ENCODE data around the gene BCL11A.
A peak's percentile ranks its signal among the peaks of the same experiment; 100 is the strongest.

Gene BCL11A

DNA sequence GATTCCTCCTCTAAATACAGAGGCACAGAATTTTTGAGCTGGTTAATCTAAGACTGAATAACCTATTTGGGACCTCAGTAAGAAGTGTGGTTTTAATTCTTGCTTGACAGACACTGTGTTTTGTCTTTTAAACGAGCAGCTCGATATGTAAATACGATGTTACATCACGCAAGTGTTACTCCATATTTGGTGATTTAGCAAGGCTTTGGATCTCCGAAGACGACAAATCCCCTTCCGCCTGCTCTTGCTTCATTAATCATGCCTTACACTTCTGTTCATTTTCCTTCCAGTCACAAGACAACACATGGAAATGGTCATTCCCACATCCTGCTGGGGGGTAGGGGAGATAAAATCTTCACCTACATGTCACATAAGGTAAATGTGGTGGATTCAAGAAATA, 9.4 kb downstream of the BCL11A start:
- no peak for DNase-seq

DNA sequence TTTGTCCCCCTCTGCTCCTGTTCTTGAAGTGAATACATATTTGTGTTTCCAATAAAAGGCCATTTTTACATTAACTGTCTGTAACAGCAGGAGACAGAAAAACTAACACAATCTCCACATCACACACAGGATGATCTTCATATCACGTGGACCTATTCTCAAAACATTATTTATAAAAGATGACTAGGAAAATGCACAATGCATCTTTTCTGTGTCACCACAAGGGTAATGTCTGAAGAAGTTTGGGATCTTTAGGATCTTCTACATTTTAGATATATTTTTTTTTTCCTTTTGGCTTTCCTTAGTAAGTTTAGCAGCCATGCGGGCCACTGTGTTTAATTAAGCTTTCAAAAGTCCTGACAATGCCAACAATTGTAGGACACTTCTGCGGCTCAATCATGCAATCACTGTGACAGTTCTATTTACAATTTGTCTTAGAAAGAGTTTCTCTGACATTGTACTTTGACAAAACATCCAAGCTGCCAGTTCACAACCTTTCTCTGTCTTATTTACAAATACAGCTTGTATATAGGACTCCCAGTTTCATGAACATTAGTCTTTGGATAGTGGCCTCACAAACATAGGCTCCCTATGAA, 12.3 kb downstream of the BCL11A start:
- DNase-seq = no peak

DNA sequence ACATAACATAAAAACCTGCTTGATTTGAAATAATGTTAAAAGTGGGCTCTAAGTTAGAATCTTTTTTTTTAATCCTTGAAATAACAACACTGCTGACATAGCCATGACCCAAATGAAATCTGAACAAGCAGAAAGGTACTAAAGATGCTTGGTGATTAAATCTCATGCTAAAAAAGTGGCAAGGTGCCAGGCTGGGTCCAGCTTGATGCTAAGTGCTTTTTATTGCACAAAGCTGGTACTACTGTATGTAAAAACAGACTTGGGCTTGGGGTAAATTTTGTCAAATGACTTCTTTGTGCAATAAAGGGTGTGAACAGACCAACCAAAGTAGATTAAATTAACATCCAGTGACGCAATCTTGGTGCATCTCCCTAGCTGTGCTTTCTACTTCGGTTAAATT, 13.4 kb downstream of the BCL11A start:
- no peak for DNase-seq

DNA sequence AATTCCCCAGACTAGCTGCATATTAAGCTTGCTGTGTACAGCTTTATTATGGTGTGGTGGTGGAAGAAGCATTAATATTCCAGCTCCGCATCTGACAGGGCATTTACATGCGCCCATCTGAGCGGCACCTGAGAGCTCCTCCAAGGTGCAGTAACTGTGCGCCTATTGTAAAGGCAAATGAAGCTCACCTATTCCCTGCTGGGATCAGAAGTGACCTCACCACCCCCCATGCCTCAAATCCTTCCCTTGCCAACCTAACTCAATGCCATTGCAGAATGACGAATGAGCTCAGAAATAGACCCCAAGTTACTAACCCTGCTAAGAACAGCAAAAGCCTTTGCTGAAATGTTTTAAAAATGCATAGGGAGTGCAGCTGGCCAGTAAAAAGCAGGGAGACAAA, 14.3 kb downstream of the BCL11A start:
- DNase-seq = no peak

DNA sequence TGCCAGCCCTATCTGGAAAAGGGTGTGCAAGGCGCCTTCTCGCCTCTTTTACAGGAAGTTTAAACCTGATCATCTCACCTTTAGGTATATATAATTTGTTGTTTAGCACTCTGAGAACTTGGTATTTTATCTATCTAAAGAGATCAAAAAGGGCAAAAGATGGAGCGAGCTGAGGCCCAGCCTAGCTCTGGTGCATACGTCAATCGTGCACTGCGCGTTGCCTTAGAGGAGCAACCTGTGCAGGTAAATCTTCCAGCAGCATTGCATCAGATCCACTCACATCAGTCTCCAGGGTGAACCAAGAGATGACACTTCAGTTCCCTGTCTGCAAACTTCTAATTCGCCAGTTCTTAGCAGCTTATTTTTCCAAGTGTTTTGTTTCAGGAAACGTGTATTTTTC, 15.4 kb downstream of the BCL11A start:
- no peak for DNase-seq

DNA sequence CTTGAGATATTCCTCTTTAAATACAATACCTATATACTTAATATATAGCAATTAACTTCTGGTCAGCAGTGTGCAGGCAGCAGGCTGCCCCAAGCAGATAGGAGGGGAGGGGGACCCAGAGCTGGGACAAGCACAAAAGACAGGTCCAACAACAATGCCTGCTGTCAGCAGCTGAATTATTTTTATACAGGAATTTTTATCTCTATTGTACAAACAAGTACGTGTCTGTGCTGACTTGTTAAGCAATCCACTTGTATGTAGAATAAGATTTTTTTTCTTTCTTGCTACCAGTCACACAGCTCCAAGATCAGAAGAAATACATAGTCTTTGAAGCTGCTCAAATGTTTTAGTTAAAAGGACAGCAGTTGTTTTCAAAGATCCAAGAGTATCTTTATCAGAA, 16.7 kb downstream of the BCL11A start:
- DNase-seq = no peak

DNA sequence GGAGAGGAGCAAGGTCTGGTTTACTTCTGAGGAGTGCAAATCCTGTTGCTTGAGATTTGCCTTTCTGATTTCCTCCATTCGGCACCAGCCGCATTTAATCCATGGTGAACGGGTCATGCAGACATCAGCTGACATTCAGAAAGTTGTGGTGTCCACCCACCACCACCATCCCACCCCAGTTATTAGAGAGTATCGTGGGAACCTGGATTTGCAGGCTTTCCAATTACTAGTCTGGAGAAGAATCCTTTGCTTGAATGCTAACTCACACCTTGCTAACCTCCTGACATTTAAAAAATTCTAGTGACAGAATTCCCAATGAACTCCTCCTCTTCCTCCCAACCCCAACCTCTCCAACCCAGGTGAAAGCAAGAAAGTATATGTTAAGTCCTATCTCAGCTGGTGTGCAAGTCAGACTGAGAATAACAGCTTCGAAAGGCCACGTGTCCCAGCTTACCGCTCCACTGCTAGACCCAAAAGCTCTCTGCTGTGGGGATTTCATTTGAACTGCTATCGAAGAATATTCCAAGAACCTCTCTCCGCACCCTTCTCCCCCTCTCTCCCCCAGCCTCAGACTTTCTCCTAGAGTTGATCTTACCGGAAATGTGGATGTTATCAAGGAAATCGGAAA, 17.7 kb downstream of the BCL11A start:
- DNase-seq = no peak

DNA sequence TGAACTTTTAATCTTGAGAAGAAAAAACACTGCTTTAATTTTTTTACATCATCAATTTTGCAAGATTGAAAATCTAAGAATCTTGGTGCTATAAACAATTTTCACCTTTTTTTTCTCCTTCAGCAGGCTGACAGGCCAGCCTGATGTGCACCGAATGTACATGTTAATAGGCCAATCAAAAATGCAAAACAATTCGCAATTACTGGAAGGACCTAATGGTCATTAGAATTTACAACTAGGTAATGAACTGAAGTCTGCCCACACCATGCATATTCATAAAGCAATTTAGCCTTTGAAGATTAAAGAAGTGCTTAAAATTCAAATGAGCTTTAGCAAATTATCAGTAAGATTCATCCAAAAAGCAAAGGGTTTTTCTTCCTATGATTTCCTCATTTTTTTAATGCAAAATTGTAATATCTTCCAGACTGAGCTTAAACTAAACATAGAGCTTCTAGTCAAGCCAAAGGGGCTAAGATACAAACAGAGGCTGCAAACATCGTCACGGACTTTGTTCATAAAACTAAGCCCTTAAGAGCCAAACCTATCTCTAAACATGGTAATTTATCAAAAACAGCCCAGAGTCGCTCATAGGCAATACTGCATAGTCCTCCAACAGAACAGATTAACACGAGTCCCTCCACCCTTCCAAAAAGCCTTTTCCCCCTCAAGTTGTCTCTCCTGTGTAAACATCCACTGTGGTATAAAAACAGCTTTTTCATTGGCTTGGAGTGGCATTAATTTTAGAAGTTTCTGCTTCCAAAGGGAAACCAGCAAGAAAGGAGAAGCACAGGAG, 18.4 kb downstream of the BCL11A start:
- DNase-seq = no peak

DNA sequence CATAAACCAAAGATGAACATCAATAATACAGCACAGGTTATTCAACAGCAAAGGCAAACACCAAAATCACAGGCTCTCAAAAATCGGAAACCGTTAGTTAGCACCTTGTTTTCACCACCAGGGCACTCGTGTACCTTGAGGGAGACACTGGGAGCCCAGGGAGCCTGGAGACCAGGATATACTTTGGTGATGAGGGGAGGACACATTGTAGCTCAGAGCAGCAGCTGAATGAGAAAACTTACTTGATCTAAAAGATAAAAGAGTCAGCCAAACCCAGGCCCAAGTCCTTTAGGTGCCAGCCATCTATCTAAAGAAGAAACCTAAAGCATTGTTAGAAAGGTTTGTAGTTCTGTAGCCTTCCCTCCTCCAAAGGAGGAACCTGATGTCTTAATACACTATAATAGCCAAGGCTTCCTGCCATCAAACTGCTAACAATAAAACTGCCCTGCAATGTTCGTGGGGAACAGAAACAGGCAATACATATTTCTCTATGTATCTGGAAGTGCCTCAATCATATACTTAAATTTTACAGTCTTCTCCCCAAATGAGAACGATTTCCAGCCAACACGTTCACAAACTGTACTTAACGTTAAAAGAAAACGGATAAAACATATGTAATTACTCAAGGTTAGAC, 19.3 kb downstream of the BCL11A start:
- DNase-seq = no peak

DNA sequence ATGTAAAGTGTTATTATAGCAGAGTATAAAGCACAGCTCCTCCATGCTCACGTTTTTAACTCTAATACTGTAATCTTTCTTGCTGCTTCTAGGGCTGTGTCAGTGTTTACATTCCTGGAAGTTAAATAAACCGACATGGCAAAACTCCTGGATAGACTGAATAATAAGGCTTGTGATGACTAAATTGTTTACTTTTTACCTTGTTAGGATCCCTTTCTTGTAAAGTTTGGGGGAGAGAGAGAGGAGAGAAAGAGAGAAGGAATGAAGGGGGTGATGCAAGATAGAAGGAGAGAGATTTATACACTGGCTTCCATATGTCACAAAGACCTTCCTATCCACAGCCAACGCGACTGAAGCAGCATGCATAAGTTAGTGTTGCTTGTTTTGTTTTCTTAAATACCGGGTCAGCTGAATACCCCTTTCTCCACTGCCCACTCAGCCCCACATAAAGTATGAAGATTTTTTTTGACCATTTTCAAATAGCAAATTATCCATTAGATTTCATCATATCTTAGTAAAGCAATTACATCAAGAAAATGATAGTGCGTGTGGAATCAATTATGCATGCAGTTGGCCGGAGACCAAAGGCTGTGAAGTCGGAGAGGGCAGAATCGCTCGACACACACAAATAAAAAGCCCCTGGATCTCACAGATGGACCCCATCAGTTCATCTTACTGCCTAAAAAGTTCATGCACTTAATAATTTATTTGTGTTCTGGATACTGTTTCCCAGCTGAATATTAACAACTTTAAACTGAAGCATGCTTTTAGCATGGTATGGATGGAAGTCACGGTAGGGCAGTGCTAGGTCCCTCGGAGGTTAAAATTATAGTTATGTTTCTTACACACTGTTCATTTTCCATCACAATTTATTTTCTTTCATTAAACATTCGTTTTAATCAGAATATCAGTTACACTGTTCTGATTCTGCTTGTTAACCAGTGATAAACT, 20.1 kb downstream of the BCL11A start:
- no peak for DNase-seq

DNA sequence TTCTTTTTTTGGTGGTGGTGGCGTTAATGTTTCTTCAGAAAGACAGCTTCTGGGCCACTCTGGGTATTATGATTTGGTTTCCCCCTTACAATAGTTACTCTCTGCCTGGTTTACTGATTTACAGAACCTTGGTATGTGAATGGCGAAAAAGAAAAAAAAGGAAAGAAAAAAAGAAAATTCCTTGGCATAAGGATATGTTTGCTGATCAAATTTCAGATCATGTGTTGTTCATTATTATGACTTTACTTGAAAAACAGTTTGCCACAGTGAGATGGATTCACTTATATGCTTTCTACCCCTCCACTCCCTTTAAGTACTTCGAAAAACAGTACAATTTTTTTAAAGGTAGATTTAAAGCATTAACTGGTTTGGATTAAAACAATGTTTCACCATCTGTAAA, 21.0 kb downstream of the BCL11A start:
- no peak for DNase-seq

DNA sequence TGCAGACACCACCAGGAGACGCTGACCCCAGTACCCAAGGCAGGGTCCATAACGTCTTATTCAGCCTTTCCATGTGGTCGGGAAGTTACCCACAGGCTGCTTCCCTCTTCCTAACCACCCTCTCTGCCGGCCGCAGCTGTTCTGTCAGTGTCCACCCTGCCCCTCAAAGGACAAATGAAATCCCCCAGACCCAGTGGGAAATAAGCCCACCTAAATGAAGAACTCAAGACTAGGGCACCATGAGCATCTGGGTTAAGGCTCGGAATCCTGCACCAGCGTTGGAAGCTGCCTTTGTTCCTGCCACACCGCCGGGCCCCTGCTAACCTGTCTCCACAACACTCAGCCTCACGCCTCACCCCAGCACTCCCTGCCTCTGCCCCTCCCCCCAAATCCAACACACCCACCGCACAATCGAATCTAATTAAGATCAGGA, 21.7 kb downstream of the BCL11A start:
- no peak for DNase-seq

DNA sequence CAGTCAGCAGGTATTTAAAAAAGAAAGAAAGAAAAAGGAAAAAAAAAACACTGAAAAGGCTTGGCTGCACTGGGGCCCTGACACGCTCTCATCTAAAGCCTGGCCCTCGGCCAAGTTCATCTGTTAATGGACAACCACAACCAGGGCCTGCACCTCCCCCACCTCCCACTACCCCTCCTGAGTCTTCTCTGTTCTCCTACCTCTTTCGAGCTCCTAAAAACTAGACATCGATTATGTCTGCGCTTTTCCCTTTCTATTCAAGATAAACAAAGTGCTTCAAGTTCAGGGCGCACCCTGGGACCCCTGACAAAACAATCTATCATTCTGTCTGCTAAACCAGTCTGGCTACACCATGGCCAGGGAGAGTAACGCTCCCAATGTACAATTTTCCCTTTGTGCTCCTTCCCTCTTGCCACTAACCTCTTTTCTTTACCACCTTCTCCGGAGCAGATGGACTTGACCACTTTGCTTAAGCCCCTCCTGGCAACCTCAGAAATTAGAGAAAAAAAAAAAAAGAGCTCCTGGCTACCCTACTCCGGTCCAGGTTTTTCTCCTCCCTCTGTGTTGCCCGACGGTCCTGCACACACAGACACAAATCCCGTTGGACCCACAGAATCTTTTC, 22.7 kb downstream of the BCL11A start:
- peak; percentile 52 for DNase-seq

DNA sequence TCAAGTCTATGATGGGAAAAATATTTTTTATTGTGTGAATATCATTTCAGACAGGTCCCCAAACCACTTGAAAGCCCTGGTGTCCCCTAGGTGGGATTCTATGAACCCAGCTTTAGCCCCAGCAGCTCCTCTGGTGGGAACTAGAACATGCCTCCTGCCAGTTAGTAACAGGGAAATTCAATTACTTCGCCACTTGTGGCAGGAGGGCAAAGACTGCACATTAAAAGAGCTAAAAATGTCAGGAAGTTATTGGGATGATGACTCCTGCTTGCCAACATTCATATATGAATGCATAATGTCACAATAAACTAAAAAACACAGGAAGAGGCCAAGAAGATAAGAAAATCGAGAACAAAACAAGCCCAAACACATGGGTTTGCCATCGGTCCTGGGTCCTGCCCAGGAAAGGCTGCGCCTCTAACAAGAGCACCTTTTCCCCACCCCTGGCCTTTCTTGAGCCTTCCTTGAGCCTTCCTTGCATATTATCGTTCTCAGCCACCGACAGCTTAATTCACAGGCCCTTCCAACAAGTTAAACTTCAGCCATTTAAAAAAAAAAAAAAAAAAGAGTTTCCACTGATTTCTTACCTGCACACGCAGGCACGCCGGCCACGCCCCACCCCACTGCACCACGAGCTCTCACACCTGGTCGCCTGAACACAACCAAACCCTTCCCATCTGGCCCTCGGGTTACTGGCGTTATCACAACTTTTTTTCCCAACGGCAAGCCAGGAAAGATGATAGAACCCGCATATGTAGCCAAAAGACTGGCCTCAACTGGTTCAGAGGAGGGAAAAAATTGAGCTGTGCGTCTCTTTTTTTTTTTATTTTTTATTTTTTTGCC, 23.4 kb downstream of the BCL11A start:
- DNase-seq = no peak

DNA sequence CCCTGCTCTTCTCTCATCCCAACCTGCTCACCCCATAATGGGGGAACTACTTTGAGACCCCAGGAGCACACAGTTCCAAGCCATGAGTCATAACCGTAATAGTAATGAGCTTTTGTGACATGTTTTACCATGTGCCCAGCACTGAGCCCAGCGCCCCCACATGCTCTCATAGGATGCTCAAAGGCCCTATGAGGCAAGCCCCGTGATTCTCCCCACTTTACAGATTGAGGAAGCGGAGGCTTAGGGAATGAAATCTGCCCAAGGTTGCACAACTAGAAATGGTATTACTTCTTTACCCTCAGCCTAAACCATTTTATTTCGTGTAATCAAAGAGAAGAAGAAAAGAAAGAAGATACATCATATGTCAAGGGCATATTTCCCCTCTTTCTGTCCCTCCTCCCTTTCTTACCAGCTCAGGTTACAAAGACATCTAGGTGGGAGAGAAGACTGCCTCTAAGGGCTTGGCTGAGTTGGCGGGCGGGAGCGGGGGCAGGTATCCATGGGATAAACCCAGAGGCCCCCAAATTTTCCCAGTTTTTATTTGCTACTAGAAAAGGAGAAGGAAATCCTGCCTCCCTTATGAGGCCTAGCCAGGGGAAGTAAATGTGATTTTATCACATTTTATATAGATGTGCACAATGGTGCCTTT, 24.2 kb downstream of the BCL11A start:
- no peak for DNase-seq

DNA sequence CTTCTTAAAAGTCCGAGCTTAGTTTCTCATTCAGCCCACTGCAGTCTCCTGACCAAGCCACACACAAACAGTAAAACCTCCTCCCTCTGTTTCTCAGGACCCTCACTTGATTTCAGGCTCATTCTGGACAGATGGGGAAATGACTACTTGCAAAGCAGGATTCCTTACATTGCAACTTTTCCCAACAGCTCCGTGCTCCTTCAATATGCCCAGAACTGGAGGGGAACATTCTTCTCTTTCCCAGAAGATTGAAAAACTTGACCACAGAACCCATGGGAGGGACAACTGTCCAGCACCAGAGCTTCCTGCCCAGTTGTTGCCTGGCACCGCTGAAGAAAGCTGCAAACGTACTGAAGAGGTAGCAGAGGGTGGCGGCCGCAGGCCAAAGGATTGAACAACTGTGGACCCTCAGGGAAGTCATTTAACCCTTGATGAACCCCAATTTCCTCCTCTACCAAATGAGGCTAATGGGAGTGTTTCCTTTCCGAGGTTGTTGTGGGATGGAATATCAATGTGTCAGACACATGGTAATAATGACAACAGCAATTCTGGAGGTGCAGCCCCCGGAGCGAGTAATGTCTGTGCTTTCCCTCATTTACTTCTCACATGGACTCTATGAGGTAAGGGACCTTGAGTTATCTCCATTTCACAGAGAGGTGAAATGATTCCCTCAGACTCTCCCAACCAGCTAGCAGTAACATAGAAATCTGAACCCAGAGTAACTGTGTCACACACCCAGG, 25.0 kb downstream of the BCL11A start:
- no peak for DNase-seq

DNA sequence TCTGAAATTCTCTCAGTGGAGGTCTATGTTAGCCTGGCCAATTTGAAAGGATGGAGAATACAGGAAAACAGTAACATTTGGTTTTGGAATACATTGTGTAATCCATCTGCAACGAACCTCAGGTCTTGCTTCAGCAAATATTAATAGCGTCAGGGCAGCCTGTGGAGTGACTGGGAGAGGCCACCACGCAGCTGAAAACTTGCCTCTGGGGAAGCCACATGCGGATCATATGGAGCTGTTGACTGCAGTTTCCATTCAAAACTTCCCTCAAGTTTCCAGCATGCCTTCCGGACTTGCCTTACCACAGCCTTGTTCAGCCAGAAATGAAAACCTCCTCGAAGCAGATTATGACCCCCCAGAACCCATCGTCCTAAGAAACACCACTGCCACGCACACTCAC, 25.7 kb downstream of the BCL11A start:
- DNase-seq = no peak

DNA sequence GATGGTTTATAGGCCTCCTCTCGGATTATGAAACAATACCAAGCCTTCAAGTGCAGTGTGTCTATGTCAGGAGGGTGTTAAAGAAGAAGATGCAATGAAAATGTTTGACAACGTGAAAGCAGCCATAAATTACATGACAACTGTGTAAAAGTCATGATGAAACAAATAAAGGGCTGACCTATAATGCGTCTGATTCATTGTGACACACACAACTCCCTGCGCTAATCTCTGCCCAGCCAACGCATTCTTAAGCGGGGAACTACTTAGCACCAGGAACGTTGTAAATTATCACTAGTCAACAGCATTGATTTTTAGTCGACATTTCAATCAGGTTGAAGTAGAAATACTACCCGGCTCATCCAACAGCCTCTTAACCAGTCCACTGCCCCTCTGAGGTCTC, 26.8 kb downstream of the BCL11A start:
- no peak for DNase-seq

DNA sequence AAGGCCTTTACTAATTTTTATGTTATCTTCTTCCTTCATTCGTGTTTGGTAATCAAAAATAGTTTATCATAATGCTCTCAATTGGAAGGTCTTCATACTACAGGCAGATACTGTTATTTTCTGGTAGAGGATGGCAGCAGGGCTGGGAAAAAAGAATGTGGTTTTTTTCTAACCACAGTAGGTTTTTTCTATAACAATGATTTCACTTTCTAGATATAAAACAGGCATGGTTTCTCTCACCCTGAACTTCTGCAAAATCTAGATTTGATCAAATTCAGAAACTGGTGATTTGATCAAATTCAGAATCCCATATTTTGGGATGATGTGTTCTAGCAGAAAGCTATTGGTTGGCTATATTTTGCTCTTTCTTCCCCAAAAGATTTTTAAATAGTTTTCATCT, 27.6 kb downstream of the BCL11A start:
- no peak for DNase-seq

DNA sequence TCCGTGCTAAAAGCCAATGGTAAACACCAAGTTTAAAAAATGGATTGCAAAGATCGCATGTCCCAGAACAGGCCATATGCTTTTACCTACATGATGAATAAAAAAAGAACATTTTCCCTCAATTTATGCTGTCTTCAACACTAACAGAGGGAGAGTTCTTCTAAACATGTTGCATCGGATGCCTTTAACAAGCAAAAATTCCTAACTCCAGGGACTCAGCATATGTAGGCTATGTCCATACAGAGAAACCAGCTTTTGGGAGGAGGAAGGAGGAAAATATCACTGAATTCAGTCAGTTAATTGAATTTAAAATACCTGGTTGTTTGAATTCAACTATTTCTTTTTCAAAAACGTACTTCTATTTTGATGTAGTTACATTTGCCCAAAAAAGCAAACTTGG, 28.6 kb downstream of the BCL11A start:
- DNase-seq = no peak
